Breast epithelium (tissue), 4 donors: ENCODE results near the gene ZFP36L1. TPM values are rescaled to one million over a fixed set of nuclear protein-coding genes. Genes with fewer than 3 reads are reported as not detected.
A peak's percentile ranks its signal among the peaks of the same experiment; 100 is the strongest.

Experiments
- DNase-seq, 2 donors: peaks; one replicate each; pipeline ENCODE4 v3.0.0-alpha.2; 2019; ENCODE audit warnings: low spot score in 2 of 2
- H3K27ac ChIP-seq, 2 donors: fragments of 200-600 bp; sonication (generic) in 1 of 2; one replicate each; pipeline ENCODE4 v1.5.1; 2016 to 2019; ENCODE audit warnings: mild to moderate bottlenecking in 1 of 2
- H3K27me3 ChIP-seq, 2 donors: fragments of 200-600 bp; sonication (generic) in 1 of 2; one replicate each; pipeline versions ENCODE4 v1.5.1 to v1.6.0; 2017 to 2019; ENCODE audit warnings: control low read depth in 1 of 2, mild to moderate bottlenecking in 1 of 2
- H3K36me3 ChIP-seq: fragments of 200-600 bp; one replicate; pipeline ENCODE4 v1.5.1; 2019
- H3K4me1 ChIP-seq, 2 donors: fragments of 200-600 bp; sonication (generic); one replicate each; pipeline ENCODE4 v1.5.1; 2016 to 2019; ENCODE audit warnings: control low read depth in 1 of 2
- H3K4me3 ChIP-seq, 3 donors: fragments of 200-600 bp; sonication (generic); 1 replicate in 2 of 3; 2 replicates in 1 of 3; pipeline ENCODE4 v1.5.1; 2016 to 2019; ENCODE audit warnings: mild to moderate bottlenecking in 3 of 3, moderate library complexity in 2 of 3
- H3K9me3 ChIP-seq, 2 donors: fragments of 200-600 bp; sonication (generic) in 1 of 2; one replicate each; pipeline ENCODE4 v1.5.1; 2016 to 2019; ENCODE audit warnings: control low read depth in 1 of 2
- POLR2A ChIP-seq: fragments of 450-650 bp; IDR thresholded peaks from one replicate; pipeline ENCODE4 v1.6.1; 2016; ENCODE audit warnings: antibody characterized with exemption, mild to moderate bottlenecking, moderate library complexity
- POLR2AphosphoS5 ChIP-seq, 3 donors: sonication (generic); formaldehyde crosslinking; IDR thresholded peaks; one replicate each; pipeline ENCODE4 v1.6.1; 2017; ENCODE audit warnings: antibody characterized with exemption in 3 of 3
- intact Hi-C: fragments of 100-400 bp; cut with DNase I; formaldehyde crosslinking; loops from one replicate; pipeline ENCODE4 v1.15.1; 2023; ENCODE audit warnings: low total_unique reads
- total RNA-seq, 3 donors: library from RNA; depleted of rRNA; stranded (reverse); fragments of >200 nt; gene quantifications; one replicate each; pipeline ENCODE4 v1.1.0, GENCODE V29; 2016
- TF ChIP-seq, protein P1 (sequence below), 3 donors: fragments of 450-650 bp; IDR thresholded peaks; one replicate each; pipeline ENCODE4 v1.5.1; 2016 to 2017; ENCODE audit warnings: antibody characterized with exemption in 3 of 3, mild to moderate bottlenecking in 3 of 3, moderate library complexity in 3 of 3

ZFP36L1 gene
- total RNA-seq, 3 donors from 2014 or later: 198 to 737 (median 492) TPM

DNA sequence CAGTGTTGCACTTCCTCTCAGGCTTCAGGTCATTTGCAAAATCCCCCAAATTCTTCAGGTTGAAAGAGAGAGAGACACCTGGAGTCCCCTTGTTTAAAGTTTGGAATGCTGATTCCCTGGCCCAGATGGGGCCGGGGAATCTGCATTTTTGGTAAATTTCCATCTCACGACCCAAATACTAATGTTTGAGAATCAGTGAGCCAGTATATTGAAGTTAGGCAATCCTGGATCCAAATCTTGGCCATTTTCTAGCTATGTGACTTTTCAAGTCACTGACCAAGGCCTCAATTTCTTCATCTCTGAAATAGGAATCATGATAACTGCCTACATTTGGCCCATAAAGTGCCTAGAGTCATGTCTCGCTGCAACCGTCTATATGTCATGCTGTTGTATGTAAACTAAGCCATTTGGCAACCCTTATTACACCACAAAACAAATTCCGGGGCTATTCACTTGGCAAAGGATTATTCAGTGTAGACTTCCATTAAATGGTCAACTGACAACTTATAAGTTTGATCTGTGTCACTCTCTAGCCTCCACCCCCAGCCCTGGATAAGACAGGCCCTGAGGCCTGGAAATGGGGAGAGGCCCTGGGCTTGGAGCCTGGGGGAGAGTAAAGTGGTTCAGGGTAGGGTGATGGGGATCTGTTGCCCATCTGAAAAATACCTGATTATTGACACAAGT is 3.7 kb upstream of the ZFP36L1 start:
- H3K9me3 ChIP-seq: no peaks in the 10 kb centered on the region
- no peak for DNase-seq
- intact Hi-C loops: loop anchor here (10.0 kb wide), 1 partner anchor 232 kb away; no protein-coding TSS in a partner anchor
- TF ChIP-seq POLR2A (no peak), POLR2AphosphoS5 (IDR thresholded peaks at IDR 0.05) (no peak)
- TF ChIP-seq, protein P1, sequence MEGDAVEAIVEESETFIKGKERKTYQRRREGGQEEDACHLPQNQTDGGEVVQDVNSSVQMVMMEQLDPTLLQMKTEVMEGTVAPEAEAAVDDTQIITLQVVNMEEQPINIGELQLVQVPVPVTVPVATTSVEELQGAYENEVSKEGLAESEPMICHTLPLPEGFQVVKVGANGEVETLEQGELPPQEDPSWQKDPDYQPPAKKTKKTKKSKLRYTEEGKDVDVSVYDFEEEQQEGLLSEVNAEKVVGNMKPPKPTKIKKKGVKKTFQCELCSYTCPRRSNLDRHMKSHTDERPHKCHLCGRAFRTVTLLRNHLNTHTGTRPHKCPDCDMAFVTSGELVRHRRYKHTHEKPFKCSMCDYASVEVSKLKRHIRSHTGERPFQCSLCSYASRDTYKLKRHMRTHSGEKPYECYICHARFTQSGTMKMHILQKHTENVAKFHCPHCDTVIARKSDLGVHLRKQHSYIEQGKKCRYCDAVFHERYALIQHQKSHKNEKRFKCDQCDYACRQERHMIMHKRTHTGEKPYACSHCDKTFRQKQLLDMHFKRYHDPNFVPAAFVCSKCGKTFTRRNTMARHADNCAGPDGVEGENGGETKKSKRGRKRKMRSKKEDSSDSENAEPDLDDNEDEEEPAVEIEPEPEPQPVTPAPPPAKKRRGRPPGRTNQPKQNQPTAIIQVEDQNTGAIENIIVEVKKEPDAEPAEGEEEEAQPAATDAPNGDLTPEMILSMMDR (IDR thresholded peaks at IDR 0.05): no peak
- H3K4me3 ChIP-seq: peak overlapping the region; percentile 80 to 95 (median 94)
- peaks cover 4% of the 10 kb centered on the region in 2 donors for H3K4me1 ChIP-seq
- H3K27me3 ChIP-seq: no peaks in the 10 kb centered on the region
- H3K27ac ChIP-seq: peak overlapping the region; percentile 98 to 100
- no peaks in the 10 kb centered on the region for H3K36me3 ChIP-seq

DNA sequence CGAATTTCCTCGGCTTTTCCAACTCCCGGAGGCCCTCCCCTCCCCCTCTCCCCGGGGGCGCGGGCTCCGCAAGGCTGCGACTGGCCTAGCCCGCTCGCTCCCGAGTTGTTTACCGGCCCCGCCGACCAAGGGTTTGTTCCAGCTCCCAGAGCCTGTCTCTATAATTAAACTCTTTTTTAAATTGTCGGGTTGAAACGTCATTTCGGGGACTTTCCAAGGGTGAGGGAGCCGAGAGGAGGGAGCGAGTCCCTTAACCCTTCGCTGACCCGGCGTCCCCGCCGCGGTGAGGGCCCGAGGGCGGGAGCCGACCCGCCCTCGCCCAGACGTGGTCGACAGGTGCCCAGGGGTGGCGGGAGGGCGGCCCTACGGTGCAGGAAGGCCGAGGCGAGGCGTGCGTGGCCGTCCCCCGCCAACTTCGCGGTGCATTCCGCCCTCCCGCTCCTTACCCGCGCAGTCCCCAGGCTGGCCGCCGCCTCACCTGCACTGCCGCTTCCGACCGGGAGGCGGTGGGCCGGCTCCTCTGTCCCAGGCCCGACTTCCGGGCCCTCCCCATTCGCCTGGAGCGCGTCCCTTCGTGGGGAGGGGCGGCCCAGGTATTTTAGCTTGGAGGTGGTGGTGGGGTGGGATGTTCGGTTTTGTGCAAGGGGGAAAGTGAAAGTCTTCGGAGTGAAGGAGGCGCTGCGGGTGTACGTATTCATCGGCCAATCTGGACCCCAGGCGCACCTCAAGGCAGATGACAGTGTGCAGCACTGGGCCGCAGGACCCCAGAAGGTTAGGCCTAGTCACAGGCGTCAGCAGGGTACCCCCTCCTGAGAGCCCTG is 2.9 kb upstream of the ZFP36L1 start:
- Histone ChIP-seq H3K27me3 (no peaks in the 10 kb centered on the region), H3K4me1 (peaks cover 4% of the 10 kb centered on the region in 2 donors), H3K27ac (peak overlapping the region; percentile 98 to 100), H3K4me3 (peak overlapping the region; percentile 80 to 95 (median 94)), H3K36me3 (no peaks in the 10 kb centered on the region), H3K9me3 (no peaks in the 10 kb centered on the region)
- TF ChIP-seq POLR2AphosphoS5 (IDR thresholded peaks at IDR 0.05) (peak; percentile 89 to 93 (median 89)), POLR2A (peak; percentile 57)
- TF ChIP-seq, protein P1 (IDR thresholded peaks at IDR 0.05): peak; percentile 96 to 99 (median 99)
- DNase-seq: peak in 1 of 2 donors; percentile 82
- intact Hi-C loops: loop anchor here (10.0 kb wide), 1 partner anchor 231 kb away; no protein-coding TSS in a partner anchor

DNA sequence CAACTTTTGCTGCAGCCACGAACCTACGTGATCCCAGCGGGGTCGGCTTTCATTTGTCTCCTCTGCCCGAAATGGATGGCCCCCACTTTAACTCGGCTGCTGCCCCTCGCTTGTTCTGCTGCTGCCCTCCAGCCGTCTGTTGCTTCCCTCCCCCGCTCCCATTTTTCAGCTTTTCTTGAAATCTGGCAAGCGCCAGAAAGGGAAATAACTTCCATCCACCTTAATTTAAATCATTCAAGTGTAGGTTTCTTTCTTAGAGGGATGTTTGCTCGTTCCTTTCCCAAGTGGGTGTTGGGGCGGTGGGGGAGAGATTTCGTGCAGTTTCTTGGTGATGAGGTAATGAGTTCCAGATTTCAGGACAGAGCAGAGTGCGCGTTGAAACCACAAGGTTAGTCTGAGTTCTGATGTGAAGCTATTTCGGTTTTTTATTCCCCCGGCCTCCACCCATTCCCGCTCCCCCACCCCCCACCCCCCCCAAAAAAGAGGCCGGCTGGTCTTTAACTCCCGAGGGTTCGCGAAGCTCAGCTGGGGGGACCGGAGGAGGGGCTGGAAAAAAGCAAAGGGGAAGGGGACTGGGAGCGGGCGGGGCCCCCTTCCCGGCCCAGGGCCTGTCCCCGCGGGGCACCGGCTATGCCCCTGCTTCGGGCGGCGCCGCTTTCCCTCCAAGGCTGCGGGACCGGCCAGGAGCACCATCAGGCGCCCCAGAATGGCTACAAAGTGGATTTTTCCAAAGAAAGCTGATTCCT is 2.2 kb upstream of the ZFP36L1 start:
- Histone ChIP-seq H3K36me3 (no peaks in the 10 kb centered on the region), H3K4me1 (peaks cover 4% of the 10 kb centered on the region in 2 donors), H3K9me3 (no peaks in the 10 kb centered on the region), H3K27me3 (no peaks in the 10 kb centered on the region), H3K4me3 (peak overlapping the region; percentile 80 to 95 (median 94)), H3K27ac (peak overlapping the region; percentile 98 to 100)
- intact Hi-C loops: loop anchor here (10.0 kb wide), 1 partner anchor 230 kb away; no protein-coding TSS in a partner anchor
- DNase-seq: peak in 1 of 2 donors; percentile 73
- TF ChIP-seq, protein P1 (IDR thresholded peaks at IDR 0.05): no peak
- TF ChIP-seq POLR2AphosphoS5 (IDR thresholded peaks at IDR 0.05): peak in 1 of 3 donors; percentile 2

DNA sequence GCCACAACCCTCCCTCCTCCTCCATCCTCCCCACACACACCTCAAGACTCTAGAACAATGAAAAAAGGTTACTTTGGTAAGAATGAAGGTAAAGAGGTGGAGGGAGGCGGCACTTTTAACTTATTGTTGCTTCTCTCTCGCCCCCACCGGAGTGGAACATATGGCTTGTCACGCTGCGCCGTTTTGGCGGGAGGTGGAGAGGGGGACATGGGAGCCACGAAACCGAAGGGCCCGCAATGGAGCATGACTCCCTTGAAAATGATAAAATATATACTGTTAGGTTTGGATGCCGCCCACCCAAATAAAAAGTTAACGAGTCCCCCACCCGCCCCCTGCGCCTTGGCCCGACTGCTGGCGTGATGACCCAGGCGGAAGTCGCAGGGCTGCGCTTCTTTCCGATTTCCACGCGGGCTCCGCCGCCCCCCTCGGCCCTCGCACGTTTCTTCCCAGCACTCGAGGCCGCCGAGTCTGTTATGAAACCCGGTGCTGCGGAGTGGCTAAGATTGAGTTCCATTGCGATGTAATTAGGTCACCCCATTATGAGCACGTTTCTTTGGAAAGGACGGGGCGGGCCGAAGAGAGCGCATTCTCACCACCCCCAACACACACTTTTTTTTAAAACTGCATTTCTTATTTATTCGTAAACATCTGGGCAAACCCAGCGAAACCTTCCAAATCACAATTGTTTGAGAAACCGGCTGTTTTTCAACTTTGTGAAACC is 1.4 kb upstream of the ZFP36L1 start:
- peak; percentile 89 to 92 for DNase-seq
- TF ChIP-seq POLR2AphosphoS5 (IDR thresholded peaks at IDR 0.05) (peak; percentile 96 to 99 (median 98)), POLR2A (peak; percentile 85)
- TF ChIP-seq, protein P1 (IDR thresholded peaks at IDR 0.05): peak in 1 of 3 donors; percentile 5
- Histone ChIP-seq H3K4me3 (peak overlapping the region; percentile 80 to 95 (median 94)), H3K27me3 (no peaks in the 10 kb centered on the region), H3K36me3 (peaks cover 6% of the 10 kb centered on the region), H3K9me3 (no peaks in the 10 kb centered on the region), H3K27ac (peak overlapping the region; percentile 98 to 100), H3K4me1 (peaks cover 4% of the 10 kb centered on the region in 2 donors)
- intact Hi-C loops: loop anchor here (10.0 kb wide), 1 partner anchor 229 kb away; no protein-coding TSS in a partner anchor
